OCI-LY7 (cell line): ENCODE data around the gene QKI.

Source experiments
- CTCF ChIP-seq: fragments of 200-600 bp; sonication (generic); conservative IDR thresholded peaks from 2 replicates; pipeline ENCODE4 v1.5.1; 2014; ENCODE audit warnings: mild to moderate bottlenecking, antibody characterized with exemption, low read length, moderate library complexity, mixed read lengths
- EZH2phosphoT487 ChIP-seq: fragments of 200-600 bp; sonication (generic); IDR thresholded peaks from 2 replicates; pipeline ENCODE4 v1.6.1; 2018; ENCODE audit warnings: low read depth, borderline replicate concordance, mild to moderate bottlenecking, mixed run types, antibody characterized with exemption, low read length, moderate library complexity, mixed read lengths

DNA sequence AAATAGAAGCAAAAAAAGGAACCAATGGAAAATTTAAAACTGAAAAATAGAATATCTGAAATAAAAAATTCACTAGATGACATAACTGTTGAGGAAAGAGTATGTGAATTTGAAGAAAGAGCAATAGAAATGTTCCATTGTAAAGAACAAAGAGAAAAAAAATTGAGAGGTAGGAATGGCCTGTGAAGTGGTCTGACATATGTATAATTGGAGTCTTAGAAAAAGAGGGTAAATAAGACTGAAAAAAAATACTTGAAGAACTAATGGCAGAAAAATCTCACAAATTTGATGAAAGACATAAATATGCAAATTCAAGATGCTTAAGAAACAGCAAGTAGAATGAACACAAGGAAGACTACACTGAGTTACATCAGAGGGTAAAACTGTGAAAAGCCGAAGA lies 93.4 kb downstream of the QKI start:
- TF ChIP-seq CTCF (no peak), EZH2phosphoT487 (no peak)
